Fibroblast of upper back skin (primary cell): ENCODE data around the gene LENEP.

Source experiments
- DNase-seq: peaks from one replicate; pipeline ENCODE4 v3.0.0-alpha.2; 2013

Gene LENEP

GRCh38 chr1:155033524-155033923 lies 40.1 kb downstream of the LENEP start, which contains the start of the genes DCST1 and DCST2:
DCST1 (plus strand) TSS chr1:155033824; CDS start chr1:155034037, 213 bp downstream.
DCST2 (minus strand) TSS chr1:155033781; CDS start chr1:155033701, 80 bp downstream.
- no peak for DNase-seq

- no peak for DNase-seq
Observed at GRCh38 chr1:155034318-155035208, 41.2 kb downstream of the LENEP start.

GRCh38 chr1:155035936-155036335 lies 42.5 kb downstream of the LENEP start:
- no peak for DNase-seq

GRCh38 chr1:155037043-155037442 lies 43.7 kb downstream of the LENEP start:
- DNase-seq: no peak

- no peak for DNase-seq
Observed at GRCh38 chr1:155037851-155038441, 44.6 kb downstream of the LENEP start.

GRCh38 chr1:155038602-155039307 lies 45.4 kb downstream of the LENEP start:
- DNase-seq: no peak

GRCh38 chr1:155039308-155039669 lies 45.9 kb downstream of the LENEP start:
- DNase-seq: no peak

GRCh38 chr1:155040358-155041093 lies 47.1 kb downstream of the LENEP start:
- DNase-seq: no peak

GRCh38 chr1:155042789-155043188 lies 49.4 kb downstream of the LENEP start:
- no peak for DNase-seq

- DNase-seq: no peak
Observed at GRCh38 chr1:155043301-155043702, 49.9 kb downstream of the LENEP start.

- no peak for DNase-seq
Observed at GRCh38 chr1:155043793-155044192, 50.4 kb downstream of the LENEP start.
